GM12892 (cell line): Measurements from ENCODE around the gene MYOM3.

Experiments used
- POLR2A ChIP-seq: IDR thresholded peaks from 2 replicates; pipeline ENCODE4 v1.6.1; 2011; ENCODE audit warnings: low read depth, low read length, control low read depth
- POLR2AphosphoS5 ChIP-seq: IDR thresholded peaks from 2 replicates; pipeline ENCODE4 v1.6.1; 2011; ENCODE audit warnings: low read depth, low read length, control low read depth
- TAF1 ChIP-seq: IDR thresholded peaks from 2 replicates; pipeline ENCODE4 v1.6.1; 2011; ENCODE audit warnings: low read depth, mild to moderate bottlenecking, control low read depth, low read length, borderline replicate concordance

- no peak for TF ChIP-seq TAF1
- no peak for TF ChIP-seq POLR2A
- TF ChIP-seq POLR2AphosphoS5: no peak
These were observed 64.8 kb downstream of the MYOM3 start for GRCh38 chr1:24047110-24047477.
